Measurements from ENCODE around the gene NTSR1. TPM values are rescaled to one million over a fixed set of nuclear protein-coding genes. Genes with fewer than 3 reads are reported as not detected.

Gene NTSR1
- total RNA-seq, 6 experiments from 2014 or later: 0.04 to 0.74 (median 0.09) TPM; not detected in 2

DNA sequence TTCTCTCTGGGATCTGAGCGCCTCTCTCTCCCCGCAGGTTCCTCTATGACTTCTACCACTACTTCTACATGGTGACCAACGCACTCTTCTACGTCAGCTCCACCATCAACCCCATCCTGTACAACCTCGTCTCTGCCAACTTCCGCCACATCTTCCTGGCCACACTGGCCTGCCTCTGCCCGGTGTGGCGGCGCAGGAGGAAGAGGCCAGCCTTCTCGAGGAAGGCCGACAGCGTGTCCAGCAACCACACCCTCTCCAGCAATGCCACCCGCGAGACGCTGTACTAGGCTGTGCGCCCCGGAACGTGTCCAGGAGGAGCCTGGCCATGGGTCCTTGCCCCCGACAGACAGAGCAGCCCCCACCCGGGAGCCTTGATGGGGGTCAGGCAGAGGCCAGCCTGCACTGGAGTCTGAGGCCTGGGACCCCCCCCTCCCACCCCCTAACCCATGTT, 51.4 kb downstream of the NTSR1 start:
- Histone ChIP-seq H3K4me1 (no peaks in the 10 kb centered on the region), H3K4me3 (no peak overlapping the region), H3K36me3 (no peaks in the 10 kb centered on the region), H3K27ac (no peak overlapping the region), H3K9me3 (no peaks in the 10 kb centered on the region), H3K27me3 (no peaks in the 10 kb centered on the region)
- no peak for TF ChIP-seq POLR2A (IDR thresholded peaks at IDR 0.05)
- TF ChIP-seq, protein P1, sequence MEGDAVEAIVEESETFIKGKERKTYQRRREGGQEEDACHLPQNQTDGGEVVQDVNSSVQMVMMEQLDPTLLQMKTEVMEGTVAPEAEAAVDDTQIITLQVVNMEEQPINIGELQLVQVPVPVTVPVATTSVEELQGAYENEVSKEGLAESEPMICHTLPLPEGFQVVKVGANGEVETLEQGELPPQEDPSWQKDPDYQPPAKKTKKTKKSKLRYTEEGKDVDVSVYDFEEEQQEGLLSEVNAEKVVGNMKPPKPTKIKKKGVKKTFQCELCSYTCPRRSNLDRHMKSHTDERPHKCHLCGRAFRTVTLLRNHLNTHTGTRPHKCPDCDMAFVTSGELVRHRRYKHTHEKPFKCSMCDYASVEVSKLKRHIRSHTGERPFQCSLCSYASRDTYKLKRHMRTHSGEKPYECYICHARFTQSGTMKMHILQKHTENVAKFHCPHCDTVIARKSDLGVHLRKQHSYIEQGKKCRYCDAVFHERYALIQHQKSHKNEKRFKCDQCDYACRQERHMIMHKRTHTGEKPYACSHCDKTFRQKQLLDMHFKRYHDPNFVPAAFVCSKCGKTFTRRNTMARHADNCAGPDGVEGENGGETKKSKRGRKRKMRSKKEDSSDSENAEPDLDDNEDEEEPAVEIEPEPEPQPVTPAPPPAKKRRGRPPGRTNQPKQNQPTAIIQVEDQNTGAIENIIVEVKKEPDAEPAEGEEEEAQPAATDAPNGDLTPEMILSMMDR (IDR thresholded peaks at IDR 0.05): no peak
- no peak for ATAC-seq
- intact Hi-C loops (cut with DNase I): no loop called here
- WGBS (ENCODE audit: insufficient coverage, low coverage, low lambda C conversion rate, missing lambda C conversion rate): 82% methylated on average over 3 of the region's 20 CpGs
- DNase-seq: peak in 1 of 3 donors; percentile 50

DNA sequence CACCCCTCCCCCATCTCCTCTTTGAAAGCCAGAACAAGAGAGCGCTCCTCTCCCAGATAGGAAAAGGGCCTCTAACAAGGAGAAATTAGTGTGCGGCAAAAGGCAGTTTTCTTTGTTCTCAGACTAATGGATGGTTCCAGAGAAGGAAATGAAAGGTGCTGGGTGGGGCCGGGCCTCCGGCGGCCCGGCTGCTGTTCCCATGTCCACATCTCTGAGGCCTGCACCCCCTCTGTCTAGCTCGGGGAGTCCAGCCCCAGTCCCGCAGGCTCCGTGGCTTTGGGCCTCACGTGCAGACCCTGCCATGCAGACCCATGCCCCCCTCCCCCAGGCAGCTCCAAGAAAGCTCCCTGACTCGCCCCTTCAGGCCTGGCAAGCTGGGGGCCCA, 51.8 kb downstream of the NTSR1 start:
- H3K9me3 ChIP-seq: no peaks in the 10 kb centered on the region
- no peaks in the 10 kb centered on the region for H3K27me3 ChIP-seq
- no peak overlapping the region for H3K27ac ChIP-seq
- TF ChIP-seq, protein P1 (IDR thresholded peaks at IDR 0.05): no peak
- TF ChIP-seq POLR2A (IDR thresholded peaks at IDR 0.05): no peak
- intact Hi-C loops (cut with DNase I): no loop called here
- H3K36me3 ChIP-seq: no peaks in the 10 kb centered on the region
- ATAC-seq (no peak), DNase-seq (no peak)
- no peak overlapping the region for H3K4me3 ChIP-seq
- WGBS (ENCODE audit: insufficient coverage, low coverage, low lambda C conversion rate, missing lambda C conversion rate): 71% methylated on average over 1 of the region's 11 CpGs
- H3K4me1 ChIP-seq: no peaks in the 10 kb centered on the region

DNA sequence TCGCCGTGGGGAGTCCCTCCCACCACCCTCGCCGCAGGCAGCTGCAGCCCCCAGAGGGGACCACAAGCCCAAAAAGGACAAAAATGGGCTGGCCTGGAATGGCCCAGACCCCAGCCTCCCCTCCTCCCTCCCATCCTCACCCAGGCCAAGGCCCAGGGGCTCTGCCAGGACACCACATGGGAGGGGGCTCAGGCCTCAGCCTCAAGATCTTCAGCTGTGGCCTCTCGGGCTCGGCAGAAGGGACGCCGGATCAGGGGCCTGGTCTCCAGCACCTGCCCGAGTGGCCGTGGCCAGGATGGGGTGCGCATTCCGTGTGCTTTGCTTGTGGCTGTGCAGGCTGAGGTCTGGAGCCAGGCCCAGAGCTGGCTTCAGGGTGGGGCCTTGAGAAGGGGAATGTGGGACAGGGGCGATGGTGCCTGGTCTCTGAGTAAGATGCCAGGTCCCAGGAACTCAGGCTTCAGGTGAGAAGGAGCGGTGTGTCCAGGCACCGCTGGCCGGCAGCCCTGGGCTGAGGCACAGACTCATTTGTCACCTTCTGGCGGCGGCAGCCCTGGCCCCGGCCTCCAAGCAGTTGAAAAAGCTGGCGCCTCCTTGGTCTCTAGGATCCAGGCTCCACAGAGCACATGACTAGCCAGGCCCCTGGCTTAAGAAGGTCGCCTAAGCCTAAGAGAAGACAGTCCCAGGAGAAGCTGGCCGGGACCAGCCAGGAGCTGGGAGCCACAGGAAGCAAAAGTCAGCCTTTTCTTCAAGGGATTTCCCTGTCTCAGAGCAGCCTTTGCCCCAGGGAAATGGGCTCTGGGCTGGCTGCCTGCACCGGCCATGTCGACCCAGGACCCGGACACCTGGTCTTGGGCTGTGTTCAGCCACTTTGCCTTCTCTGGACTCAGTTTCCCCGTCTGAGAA, 52.5 kb downstream of the NTSR1 start:
- Histone ChIP-seq H3K36me3 (no peaks in the 10 kb centered on the region), H3K4me3 (no peak overlapping the region), H3K27ac (no peak overlapping the region), H3K9me3 (no peaks in the 10 kb centered on the region), H3K27me3 (no peaks in the 10 kb centered on the region), H3K4me1 (no peaks in the 10 kb centered on the region)
- peak in 1 of 3 donors; percentile 52 for DNase-seq
- WGBS (ENCODE audit: insufficient coverage, low coverage, low lambda C conversion rate, missing lambda C conversion rate): 79% methylated on average over 7 of the region's 26 CpGs
- no peak for TF ChIP-seq POLR2A (IDR thresholded peaks at IDR 0.05)
- ATAC-seq: no peak
- intact Hi-C loops (cut with DNase I): no loop called here

DNA sequence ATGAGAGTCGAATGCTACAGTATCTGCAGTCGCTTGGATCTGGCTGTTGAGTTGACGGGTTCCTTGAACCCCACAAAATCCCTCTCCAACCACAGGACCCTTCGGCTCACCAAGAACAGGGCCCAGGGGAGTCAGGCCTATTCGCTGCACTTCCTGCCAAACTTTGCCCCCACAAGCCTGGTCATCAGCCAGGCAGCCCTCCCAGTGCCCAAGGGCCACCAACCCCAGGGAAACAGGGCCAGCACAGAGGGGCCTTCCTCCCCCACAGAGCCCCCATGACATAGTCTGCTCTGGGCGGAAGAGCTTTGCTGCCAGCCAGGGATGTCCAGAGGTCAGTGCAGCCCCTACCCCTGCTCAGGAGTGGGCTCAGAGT, 53.1 kb downstream of the NTSR1 start:
- H3K27me3 ChIP-seq: no peaks in the 10 kb centered on the region
- no peak for TF ChIP-seq POLR2A (IDR thresholded peaks at IDR 0.05)
- TF ChIP-seq, protein P1 (IDR thresholded peaks at IDR 0.05): no peak
- peak in 1 of 3 donors; percentile 9 for DNase-seq

DNA sequence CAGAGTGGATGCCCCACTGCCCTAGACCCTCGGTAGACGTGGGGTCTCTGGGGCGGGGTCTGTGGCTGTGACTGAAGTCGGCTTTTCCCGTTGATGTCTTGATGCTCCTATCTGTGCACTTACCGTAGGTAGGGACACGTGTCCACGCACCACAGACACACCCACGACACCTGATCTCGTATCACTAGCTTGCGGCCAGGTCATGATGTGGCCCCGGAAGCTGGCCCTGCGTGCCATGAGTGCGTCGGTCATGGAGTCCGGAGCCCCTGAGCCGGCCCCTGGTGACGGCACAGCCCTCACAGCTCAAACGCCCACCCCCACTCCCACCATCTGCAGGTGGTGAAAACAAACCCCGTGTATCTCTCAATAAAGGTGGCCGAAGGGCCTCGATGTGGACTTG, 53.7 kb downstream of the NTSR1 start:
- 40% methylated on average over 2 of the region's 22 CpGs for WGBS (ENCODE audit: insufficient coverage, low coverage, low lambda C conversion rate, missing lambda C conversion rate)
- H3K4me1 ChIP-seq: no peaks in the 10 kb centered on the region
- H3K27me3 ChIP-seq: no peaks in the 10 kb centered on the region
- ATAC-seq: no peak
- intact Hi-C loops (cut with DNase I): no loop called here
- peak in 1 of 3 donors; percentile 33 for DNase-seq
- no peaks in the 10 kb centered on the region for H3K9me3 ChIP-seq
- H3K27ac ChIP-seq: no peak overlapping the region
- H3K36me3 ChIP-seq: no peaks in the 10 kb centered on the region
- no peak overlapping the region for H3K4me3 ChIP-seq
- TF ChIP-seq, protein P1 (IDR thresholded peaks at IDR 0.05): no peak
- no peak for TF ChIP-seq POLR2A (IDR thresholded peaks at IDR 0.05)

More for the DNA sequence above, 53.1 kb downstream of the NTSR1 start:
- no peak for ATAC-seq
- Histone ChIP-seq H3K9me3 (no peaks in the 10 kb centered on the region), H3K4me3 (no peak overlapping the region), H3K4me1 (no peaks in the 10 kb centered on the region), H3K27ac (no peak overlapping the region), H3K36me3 (no peaks in the 10 kb centered on the region)
- intact Hi-C loops (cut with DNase I): no loop called here
- WGBS (ENCODE audit: insufficient coverage, low coverage, low lambda C conversion rate, missing lambda C conversion rate): no CpG with 5 or more reads among the region's 6 CpGs

Data from right lobe of liver (tissue), 6 donors.